HepG2 (cell line): Measurements from ENCODE around the gene HOXA5. TPM values are rescaled to one million over a fixed set of nuclear protein-coding genes. Genes with fewer than 3 reads are reported as not detected.

Experiments
- ATAC-seq: fragments of 200-7000 bp; cut with Tn5 transposase; 3 replicates; pipeline ENCODE4 v1.9.1; 2020; ENCODE audit warnings: mild to moderate bottlenecking, moderate library complexity
- BruUV-seq: library from RNA; stranded (reverse); fragments of 400-500 nt; replicated peaks from 2 replicates; lab custom pipeline; 2021; lab: Mats Ljungman, UMichigan
- CTCF ChIA-PET: fragments of 300-600 bp; formaldehyde crosslinking; extraction: SDS; loops from one replicate; lab custom pipeline; 2021; ENCODE audit warnings: low total read pairs, inconsistent platforms, low intra/inter-chr PET ratio; lab: Yijun Ruan, JAX
- POLR2A ChIA-PET: fragments of 350-600 bp; sonication (Branson Sonifier 250); formaldehyde crosslinking; loops from one replicate; lab custom pipeline; 2020; ENCODE audit warnings: antibody characterized with exemption, inconsistent platforms; lab: Yijun Ruan, JAX
- DNase-seq: peaks from one replicate; pipeline ENCODE4 v3.0.0-alpha.2; 2015; ENCODE audit warnings: low spot score
- FAIRE-seq: peaks from 3 replicates; lab custom pipeline; 2011; peaks lifted over from hg19 to GRCh38; lab: Jason Lieb, UNC
- H2AFZ ChIP-seq: one replicate; pipeline ENCODE4 v1.6.1; 2011; ENCODE audit warnings: low read length, inconsistent platforms
- H3K27ac ChIP-seq: fragments of 300-600 bp; 3 replicates; pipeline ENCODE4 v1.8.0; 2011; ENCODE audit warnings: mixed run types, mild to moderate bottlenecking, mixed read lengths, low read length, inconsistent platforms; ENCODE audit not compliant: insufficient read depth; ENCODE audit errors: extremely low read length
- H3K27me3 ChIP-seq, 2 experiments: fragments of 200-600 bp in 1 of 2; 2 replicates in 1 of 2; 3 replicates in 1 of 2; pipeline versions ENCODE4 v1.6.0 to v1.8.0; 2011; ENCODE audit warnings: low read length in 2 of 2, mild to moderate bottlenecking in 2 of 2, moderate library complexity in 2 of 2, inconsistent platforms in 1 of 2; ENCODE audit not compliant: insufficient read depth in 2 of 2, control insufficient read depth in 1 of 2
- H3K36me3 ChIP-seq, 2 experiments: fragments of 200-600 bp in 1 of 2; replicated peaks in 1 of 2; 2 replicates in 1 of 2; 3 replicates in 1 of 2; pipeline versions ENCODE4 v1.5.1 to v1.8.0; 2011; ENCODE audit warnings: low read length in 2 of 2, inconsistent platforms in 1 of 2; ENCODE audit not compliant: insufficient read depth in 2 of 2, control insufficient read depth in 1 of 2
- H3K4me1 ChIP-seq: 2 replicates; pipeline ENCODE4 v1.5.1; 2012; ENCODE audit warnings: low read length, inconsistent platforms; ENCODE audit not compliant: insufficient read depth
- H3K4me2 ChIP-seq: 2 replicates; pipeline ENCODE4 v1.6.0; 2011; ENCODE audit warnings: low read depth, low read length, inconsistent platforms
- H3K4me3 ChIP-seq, 3 experiments: fragments of 200-600 bp in 1 of 3; sonication (generic), shearing (Covaris generic) in 1 of 3; replicated peaks in 1 of 3; 2 replicates each; pipeline ENCODE4 v1.5.1; 2011 to 2016; ENCODE audit warnings: low read length in 3 of 3, inconsistent platforms in 2 of 3, low read depth in 2 of 3, mild to moderate bottlenecking in 2 of 3, control low read depth in 1 of 3, mixed read lengths in 1 of 3; ENCODE audit not compliant: insufficient read depth in 1 of 3
- H3K79me2 ChIP-seq: one replicate; pipeline ENCODE4 v1.6.1; 2011; ENCODE audit warnings: low read length, inconsistent platforms; ENCODE audit not compliant: insufficient read depth
- H3K9ac ChIP-seq: 2 replicates; pipeline ENCODE4 v1.6.0; 2011; ENCODE audit warnings: mild to moderate bottlenecking, low read depth, low read length, inconsistent platforms; ENCODE audit not compliant: insufficient read depth
- H3K9me3 ChIP-seq: 2 replicates; pipeline ENCODE4 v1.5.1; 2012; ENCODE audit warnings: mild to moderate bottlenecking, low read length
- H4K20me1 ChIP-seq: 2 replicates; pipeline ENCODE4 v1.6.0; 2011; ENCODE audit warnings: inconsistent platforms, mild to moderate bottlenecking, low read length, moderate library complexity; ENCODE audit not compliant: insufficient read depth
- FIP1L1 ChIP-seq: fragments of 200-400 bp; formaldehyde crosslinking; IDR thresholded peaks from 2 replicates; pipeline ENCODE4 v1.6.1; 2018; ENCODE audit warnings: low read depth, mild to moderate bottlenecking, low read length, moderate library complexity, borderline replicate concordance; ENCODE audit not compliant: insufficient read depth
- FLYWCH1 ChIP-seq: sonication (generic); formaldehyde crosslinking; IDR thresholded peaks from 2 replicates; pipeline ENCODE4 v1.8.1; 2023; ENCODE audit warnings: mild to moderate bottlenecking, missing genetic modification reagents
- MXD3 ChIP-seq: IDR thresholded peaks from 2 replicates; pipeline ENCODE4 v1.6.1; 2016; ENCODE audit warnings: mild to moderate bottlenecking, missing biosample characterization, missing genetic modification reagents
- MYNN ChIP-seq: sonication (generic); formaldehyde crosslinking; IDR thresholded peaks from 2 replicates; pipeline ENCODE4 v1.4.0; 2020; ENCODE audit warnings: mild to moderate bottlenecking, low read depth, missing genetic modification reagents
- NR2F6 ChIP-seq, 2 experiments: IDR thresholded peaks; 2 replicates each; pipeline ENCODE4 v1.6.1; 2016; ENCODE audit warnings: antibody characterized with exemption in 1 of 2, mild to moderate bottlenecking in 1 of 2
- SMC3 ChIP-seq: IDR thresholded peaks from 2 replicates; pipeline ENCODE4 v1.6.1; 2011; ENCODE audit warnings: low read length, improper control_type of control experiment
- SRSF4 ChIP-seq: fragments of 200-400 bp; formaldehyde crosslinking; IDR thresholded peaks from one replicate; pipeline ENCODE4 v1.6.1; 2018; ENCODE audit warnings: mild to moderate bottlenecking, low read depth, low read length, moderate library complexity; ENCODE audit not compliant: poor library complexity, severe bottlenecking
- TFE3 ChIP-seq: IDR thresholded peaks from 2 replicates; pipeline ENCODE4 v1.6.1; 2016
- THYN1 ChIP-seq: sonication (generic); formaldehyde crosslinking; IDR thresholded peaks from 2 replicates; pipeline ENCODE4 v1.8.1; 2023; ENCODE audit warnings: low read depth, mild to moderate bottlenecking, moderate library complexity, missing genetic modification reagents, borderline replicate concordance
- ZNF160 ChIP-seq: sonication (generic); formaldehyde crosslinking; IDR thresholded peaks from 2 replicates; pipeline ENCODE4 v1.8.0; 2022; ENCODE audit warnings: mild to moderate bottlenecking, inconsistent platforms, missing genetic modification reagents
- ZNF232 ChIP-seq: sonication (generic); formaldehyde crosslinking; IDR thresholded peaks from 2 replicates; pipeline ENCODE4 v1.4.0; 2020; ENCODE audit warnings: missing genetic modification reagents, borderline replicate concordance
- ZNF558 ChIP-seq: sonication (generic); formaldehyde crosslinking; IDR thresholded peaks from 2 replicates; pipeline ENCODE4 v1.9.0; 2022; ENCODE audit warnings: mild to moderate bottlenecking, missing genetic modification reagents, borderline replicate concordance
- ZNF776 ChIP-seq: sonication (generic); formaldehyde crosslinking; IDR thresholded peaks from 2 replicates; pipeline ENCODE4 v1.4.0; 2020; ENCODE audit warnings: mild to moderate bottlenecking, missing genetic modification reagents
- ZNF816 ChIP-seq: sonication (generic); formaldehyde crosslinking; IDR thresholded peaks from 2 replicates; pipeline ENCODE4 v1.8.0; 2022; ENCODE audit warnings: missing genetic modification reagents, mild to moderate bottlenecking, borderline replicate concordance
- WGBS: methylation state at CpG from one replicate; pipeline ENCODE4 v1.1.6; 2017; ENCODE audit warnings: low lambda C conversion rate; 5-methylcytosine and 5-hydroxymethylcytosine counted together
- in situ Hi-C: cut with HindIII; loops from 2 replicates; pipeline ENCODE4 v1.10.0; 2017; ENCODE audit warnings: low pct_unique_long_range_greater_than_20kb; ENCODE audit not compliant: extremely low pct_ligation_motif_present
- intact Hi-C: fragments of 100-400 bp; cut with micrococcal nuclease; formaldehyde crosslinking; loops from one replicate; pipeline ENCODE4 v1.10.0; 2022; ENCODE audit not compliant: unreplicated experiment
- polyA plus RNA-seq, 8 experiments: library from polyadenylated mRNA; depleted of rRNA in 3 of 8; stranded (reverse) in 7 of 8; unstranded in 1 of 8; fragments of >200 nt; fragmentation: Illumina TruSeq in 4 of 8; extraction: Trizol in 4 of 8; gene quantifications; 2 replicates each; pipeline versions ENCODE4 v1.2.1 to v1.2.3, GENCODE V29; 2011 to 2016; ENCODE audit warnings: low read depth in 4 of 8, missing spikeins in 1 of 8, mixed read lengths in 1 of 8; ENCODE audit not compliant: insufficient read depth in 1 of 8
- total RNA-seq, 5 experiments: library from RNA; depleted of rRNA; stranded (reverse); fragments of >200 nt; fragmentation: Illumina TruSeq; extraction: Trizol; gene quantifications; 2 replicates each; pipeline ENCODE4 v1.2.3, GENCODE V29; 2016; ENCODE audit warnings: low read depth in 1 of 5
- TF ChIP-seq, protein P1 (sequence below): sonication (generic); formaldehyde crosslinking; IDR thresholded peaks from 2 replicates; pipeline ENCODE4 v1.4.0; 2020; ENCODE audit warnings: mild to moderate bottlenecking, missing genetic modification reagents

HOXA5 gene
- total and polyA plus RNA-seq, 2 of the 13 experiments (the other 11 are each of a cell fraction or from before 2014, with no cell fraction given) = 3.2 to 3.6 TPM

DNA sequence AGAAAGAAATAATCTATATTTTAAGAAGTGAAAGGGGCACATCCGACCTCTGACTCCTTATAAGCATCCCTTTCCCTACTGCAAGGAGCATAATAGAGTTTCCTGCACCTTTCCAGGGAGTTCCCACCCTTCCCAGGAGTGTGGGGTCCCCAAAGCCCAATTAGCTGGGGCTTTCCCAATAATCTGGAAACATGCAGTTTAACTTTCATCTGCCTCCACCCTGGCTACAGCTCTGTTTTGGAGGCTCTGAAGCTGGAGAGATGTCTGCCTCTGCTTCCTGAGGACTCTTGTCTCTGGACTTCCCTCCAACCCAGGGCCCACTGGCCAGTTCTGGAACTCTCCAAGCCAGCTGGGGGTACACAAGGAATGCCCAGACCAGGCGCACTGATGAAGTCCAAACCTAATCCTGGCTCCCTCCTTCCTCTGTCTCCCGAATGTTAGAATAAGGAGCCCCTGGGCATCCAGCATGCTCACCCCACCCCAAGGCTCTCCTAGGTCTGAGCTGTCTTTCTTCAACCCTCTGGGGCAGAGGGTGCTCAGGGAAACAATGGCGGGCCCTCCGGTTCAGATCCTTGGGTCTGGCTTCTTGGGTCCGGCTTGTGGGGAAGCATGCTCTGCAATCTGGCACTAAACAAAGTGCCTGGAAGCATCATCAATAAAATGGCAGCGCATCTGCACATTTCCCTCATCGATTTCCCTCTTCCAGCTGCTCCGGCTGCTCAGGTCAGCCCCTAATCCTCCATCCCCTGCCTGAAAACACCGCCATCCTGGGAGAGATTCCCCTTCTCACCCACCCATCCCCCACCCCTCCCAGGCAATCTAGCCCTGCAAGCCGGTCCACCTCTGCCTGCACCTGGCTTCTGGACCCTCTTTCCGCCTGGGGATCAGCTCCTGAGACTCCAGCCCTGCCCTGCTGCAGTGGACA, 26.3 kb downstream of the HOXA5 start:
- POLR2A ChIA-PET = interaction anchor here (1.2 to 1.6 kb wide), 2 partner anchors 14 to 253 kb away, joined by 5 read pairs; partner anchors contain the start of genes HOXA4 and SKAP2
- intact Hi-C loops = no loop called here
- TF ChIP-seq ZNF816 (CRISPR knock-in tag) = no peak
- no peak for TF ChIP-seq NR2F6 (IDR thresholded peaks at IDR 0.05)
- TF ChIP-seq NR2F6 (CRISPR knock-in tag; IDR thresholded peaks at IDR 0.05) = no peak
- TF ChIP-seq MYNN (CRISPR knock-in tag) = no peak
- TF ChIP-seq MXD3 (CRISPR knock-in tag) = no peak
- TF ChIP-seq, protein P1, sequence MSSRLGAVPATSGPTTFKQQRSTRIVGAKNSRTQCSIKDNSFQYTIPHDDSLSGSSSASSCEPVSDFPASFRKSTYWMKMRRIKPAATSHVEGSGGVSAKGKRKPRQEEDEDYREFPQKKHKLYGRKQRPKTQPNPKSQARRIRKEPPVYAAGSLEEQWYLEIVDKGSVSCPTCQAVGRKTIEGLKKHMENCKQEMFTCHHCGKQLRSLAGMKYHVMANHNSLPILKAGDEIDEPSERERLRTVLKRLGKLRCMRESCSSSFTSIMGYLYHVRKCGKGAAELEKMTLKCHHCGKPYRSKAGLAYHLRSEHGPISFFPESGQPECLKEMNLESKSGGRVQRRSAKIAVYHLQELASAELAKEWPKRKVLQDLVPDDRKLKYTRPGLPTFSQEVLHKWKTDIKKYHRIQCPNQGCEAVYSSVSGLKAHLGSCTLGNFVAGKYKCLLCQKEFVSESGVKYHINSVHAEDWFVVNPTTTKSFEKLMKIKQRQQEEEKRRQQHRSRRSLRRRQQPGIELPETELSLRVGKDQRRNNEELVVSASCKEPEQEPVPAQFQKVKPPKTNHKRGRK (CRISPR knock-in tag) = no peak
- TF ChIP-seq SMC3 = no peak
- TF ChIP-seq SRSF4 = no peak
- no peak for TF ChIP-seq ZNF160
- no peak for TF ChIP-seq ZNF776 (CRISPR knock-in tag)
- no peak for TF ChIP-seq TFE3 (CRISPR knock-in tag)
- no peak for TF ChIP-seq FLYWCH1 (CRISPR knock-in tag)
- TF ChIP-seq FIP1L1 = no peak
- TF ChIP-seq ZNF232 (CRISPR knock-in tag) = no peak
- TF ChIP-seq THYN1 (CRISPR knock-in tag) = no peak
- no peak for TF ChIP-seq ZNF558 (CRISPR knock-in tag)

More for the DNA sequence above, 26.3 kb downstream of the HOXA5 start:
- no peaks in the 10 kb centered on the region for H3K9me3 ChIP-seq
- H3K4me2 ChIP-seq = no peak overlapping the region
- in situ Hi-C loops = no loop called here
- no TSS peak for BruUV-seq
- ATAC-seq (no peak), FAIRE-seq (no peak), DNase-seq (no peak)
- WGBS = 95% methylated on average over 9 of the region's 12 CpGs
- CTCF ChIA-PET = no interaction called here
- peaks cover 51% of the 10 kb centered on the region for H3K79me2 ChIP-seq
- no peak overlapping the region for H3K4me3 ChIP-seq
- no peak overlapping the region for H2AFZ ChIP-seq
- H3K36me3 ChIP-seq = peaks cover 0 to 6% of the 10 kb centered on the region in 2 experiments; a peak in 2 of 5 replicates
- no peak overlapping the region for H3K9ac ChIP-seq
- H3K27me3 ChIP-seq = no peaks in the 10 kb centered on the region; a peak in 1 of 5 replicates
- no peak overlapping the region for H3K27ac ChIP-seq
- peaks cover 18% of the 10 kb centered on the region for H4K20me1 ChIP-seq
- H3K4me1 ChIP-seq = peaks cover 36% of the 10 kb centered on the region
